Endothelial cell of umbilical vein (primary cell): ENCODE data around the gene FOXF1.

Experiments used
- CTCF ChIP-seq, 2 donors: IDR thresholded peaks; 1 replicate in 1 of 2; 2 replicates in 1 of 2; pipeline ENCODE4 v1.5.1; 2011; ENCODE audit warnings: low read length in 2 of 2, mild to moderate bottlenecking in 2 of 2, moderate library complexity in 2 of 2, control low read depth in 1 of 2, inconsistent platforms in 1 of 2, low read depth in 1 of 2; ENCODE audit not compliant: insufficient read depth in 1 of 2; ENCODE audit errors: extremely low read depth in 1 of 2
- EZH2 ChIP-seq: IDR thresholded peaks from 2 replicates; pipeline ENCODE4 v1.6.1; 2012; ENCODE audit warnings: borderline replicate concordance, low read depth, mild to moderate bottlenecking, moderate library complexity, low read length, inconsistent platforms; ENCODE audit not compliant: severe bottlenecking
- FOS ChIP-seq: IDR thresholded peaks from 2 replicates; pipeline ENCODE4 v1.6.1; 2011; ENCODE audit warnings: mild to moderate bottlenecking, low read length, moderate library complexity, borderline replicate concordance; ENCODE audit not compliant: insufficient read depth
- JUN ChIP-seq: IDR thresholded peaks from 2 replicates; pipeline ENCODE4 v1.6.1; 2011; ENCODE audit warnings: borderline replicate concordance, low read depth; ENCODE audit not compliant: insufficient read length, insufficient read depth
- MYC ChIP-seq: IDR thresholded peaks from one replicate; pipeline ENCODE4 v1.6.1; 2011; ENCODE audit warnings: mild to moderate bottlenecking, low read depth, low read length
- POLR2A ChIP-seq: IDR thresholded peaks from 2 replicates; pipeline ENCODE4 v1.6.1; 2012; ENCODE audit warnings: low read depth, mild to moderate bottlenecking, control low read depth, low read length
- POLR2AphosphoS5 ChIP-seq: IDR thresholded peaks from 2 replicates; pipeline ENCODE4 v1.6.1; 2012; ENCODE audit warnings: low read depth, mild to moderate bottlenecking, control low read depth, low read length, moderate library complexity; ENCODE audit not compliant: insufficient read depth

GRCh38 chr16:86527366-86527765 is 17.0 kb downstream of the FOXF1 start:
- TF ChIP-seq EZH2 (no peak), CTCF (IDR thresholded peaks at IDR 0.05; ENCODE audit: extremely low read depth in 1 of 2, insufficient read depth in 1 of 2, low read depth in 1 of 2, low read length in 2 of 2) (no peak), POLR2AphosphoS5 (no peak), POLR2A (no peak), JUN (no peak), MYC (no peak), FOS (no peak)
